Chondrocyte (in vitro differentiated cells): ENCODE data around the gene CAPS. TPM values are rescaled to one million over a fixed set of nuclear protein-coding genes. Genes with fewer than 3 reads are reported as not detected.

ENCODE experiments used
- DNase-seq: peaks from one replicate; pipeline ENCODE4 v3.0.0; 2021; ENCODE audit warnings: mixed read lengths, low spot score
- H3K27ac Mint-ChIP-seq: one replicate; pipeline ENCODE4 v1.8.0; 2021; ENCODE audit warnings: mild to moderate bottlenecking, moderate library complexity, mixed read lengths; ENCODE audit not compliant: unreplicated experiment
- H3K27me3 Mint-ChIP-seq: 2 replicates; pipeline ENCODE4 v1.8.0; 2021; ENCODE audit warnings: low read depth, mixed read lengths
- H3K36me3 Mint-ChIP-seq: 2 replicates; pipeline ENCODE4 v1.8.0; 2021; ENCODE audit warnings: low read depth, mixed read lengths
- H3K4me1 Mint-ChIP-seq: 2 replicates; pipeline ENCODE4 v1.8.0; 2021; ENCODE audit warnings: low read depth, mild to moderate bottlenecking, mixed read lengths
- H3K4me3 Mint-ChIP-seq: one replicate; pipeline ENCODE4 v1.8.0; 2021; ENCODE audit warnings: mild to moderate bottlenecking, moderate library complexity, mixed read lengths; ENCODE audit not compliant: unreplicated experiment
- H3K9me3 Mint-ChIP-seq: 2 replicates; pipeline ENCODE4 v1.8.0; 2021; ENCODE audit warnings: low read depth, mixed read lengths
- CTCF ChIP-seq: fragments of 200-600 bp; sonication (generic); IDR thresholded peaks from 2 replicates; pipeline ENCODE4 v1.5.0; 2021; ENCODE audit warnings: antibody characterized with exemption, mild to moderate bottlenecking, moderate library complexity
- total RNA-seq: library from RNA; stranded (reverse); gene quantifications from 3 replicates; pipeline ENCODE4 v1.2.1, GENCODE V29; 2021

Gene CAPS
- total RNA-seq, 1 donor from 2014 or later, result 7.2 TPM

- H3K9me3 Mint-ChIP-seq, result no peaks in the 10 kb centered on the region
- peaks cover 25% of the 10 kb centered on the region for H3K4me1 Mint-ChIP-seq
- H3K36me3 Mint-ChIP-seq, result peaks cover 8% of the 10 kb centered on the region
- no peaks in the 10 kb centered on the region for H3K27me3 Mint-ChIP-seq
- no peak for DNase-seq
- no peak for TF ChIP-seq CTCF
- no peak overlapping the region for H3K4me3 Mint-ChIP-seq
- no peak overlapping the region for H3K27ac Mint-ChIP-seq
These were observed 23.5 kb downstream of the CAPS start for GRCh38 chr19:5937550-5937949.

- Mint-ChIP-seq H3K36me3 (peaks cover 9% of the 10 kb centered on the region), H3K4me3 (no peak overlapping the region), H3K9me3 (no peaks in the 10 kb centered on the region), H3K4me1 (peaks cover 9% of the 10 kb centered on the region), H3K27me3 (no peaks in the 10 kb centered on the region), H3K27ac (no peak overlapping the region)
- DNase-seq, result no peak
- TF ChIP-seq CTCF, result no peak
These were observed 26.5 kb downstream of the CAPS start for GRCh38 chr19:5940260-5941208.

- Mint-ChIP-seq H3K36me3 (peaks cover 10% of the 10 kb centered on the region), H3K27me3 (no peaks in the 10 kb centered on the region), H3K4me1 (peaks cover 2% of the 10 kb centered on the region), H3K27ac (no peak overlapping the region), H3K9me3 (no peaks in the 10 kb centered on the region), H3K4me3 (no peak overlapping the region)
- DNase-seq, result no peak
- no peak for TF ChIP-seq CTCF
These were observed 27.6 kb downstream of the CAPS start for GRCh38 chr19:5941673-5942072.

- Mint-ChIP-seq H3K9me3 (no peaks in the 10 kb centered on the region), H3K4me3 (no peak overlapping the region), H3K4me1 (peaks cover 8% of the 10 kb centered on the region), H3K27ac (no peak overlapping the region), H3K36me3 (peaks cover 10% of the 10 kb centered on the region), H3K27me3 (no peaks in the 10 kb centered on the region)
- DNase-seq, result no peak
- TF ChIP-seq CTCF, result no peak
These were observed 29.0 kb downstream of the CAPS start for GRCh38 chr19:5943045-5943444.

- no peak for DNase-seq
- H3K4me3 Mint-ChIP-seq, result no peak overlapping the region
- no peak for TF ChIP-seq CTCF
- no peaks in the 10 kb centered on the region for H3K27me3 Mint-ChIP-seq
- peaks cover 11% of the 10 kb centered on the region for H3K4me1 Mint-ChIP-seq
- H3K9me3 Mint-ChIP-seq, result no peaks in the 10 kb centered on the region
- H3K36me3 Mint-ChIP-seq, result peaks cover 10% of the 10 kb centered on the region
- no peak overlapping the region for H3K27ac Mint-ChIP-seq
These were observed 29.6 kb downstream of the CAPS start for GRCh38 chr19:5943623-5944022.
